ENCODE results near the gene NKIRAS1.
A peak's percentile ranks its signal among the peaks of the same experiment; 100 is the strongest.

The NKIRAS1 gene

GRCh38 chr3:23940775-23941174 lies 24.0 kb upstream of the NKIRAS1 start:
- no peak overlapping the region for H3K4me3 ChIP-seq (replicated peaks; ENCODE audit: insufficient read depth, low read length)
- H3K27me3 ChIP-seq (ENCODE audit: insufficient read depth, poor library complexity, severe bottlenecking) = peaks cover 5% of the 10 kb centered on the region
- TF ChIP-seq REST (IDR thresholded peaks at IDR 0.05; ENCODE audit: insufficient replicate concordance, low read depth) (no peak), POLR2AphosphoS5 (IDR thresholded peaks at IDR 0.05; ENCODE audit: low read depth) (no peak), SPI1 (IDR thresholded peaks at IDR 0.05; ENCODE audit: borderline replicate concordance, low read depth) (no peak), CTCF (IDR thresholded peaks at IDR 0.05; ENCODE audit: insufficient read depth, low read length) (no peak), GABPA (IDR thresholded peaks at IDR 0.05; ENCODE audit: low read depth) (no peak)
- DNase-seq (ENCODE audit: low read depth in 1 of 2, low spot score in 1 of 2) = no peak
- H3K27ac ChIP-seq (replicated peaks) = no peak overlapping the region

- TF ChIP-seq GABPA (IDR thresholded peaks at IDR 0.05; ENCODE audit: low read depth) (no peak), REST (IDR thresholded peaks at IDR 0.05; ENCODE audit: insufficient replicate concordance, low read depth) (no peak), SPI1 (IDR thresholded peaks at IDR 0.05; ENCODE audit: borderline replicate concordance, low read depth) (peak; percentile 70; the same call in 1 of the 2 replicates)
- Histone ChIP-seq H3K4me3 (replicated peaks; ENCODE audit: insufficient read depth, low read length) (no peak overlapping the region), H3K27me3 (ENCODE audit: insufficient read depth, poor library complexity, severe bottlenecking) (no peaks in the 10 kb centered on the region), H3K27ac (replicated peaks) (no peak overlapping the region)
- peak in 1 of 2 experiments; percentile 36 for DNase-seq (ENCODE audit: low read depth in 1 of 2, low spot score in 1 of 2)
These were observed 21.9 kb upstream of the NKIRAS1 start for GRCh38 chr3:23938688-23939087.

GRCh38 chr3:23937296-23937695 lies 20.5 kb upstream of the NKIRAS1 start:
- H3K27me3 ChIP-seq (ENCODE audit: insufficient read depth, poor library complexity, severe bottlenecking) = no peaks in the 10 kb centered on the region
- TF ChIP-seq CTCF (IDR thresholded peaks at IDR 0.05; ENCODE audit: insufficient read depth, low read length) = no peak
- no peak for TF ChIP-seq GABPA (IDR thresholded peaks at IDR 0.05; ENCODE audit: low read depth)
- TF ChIP-seq REST (IDR thresholded peaks at IDR 0.05; ENCODE audit: insufficient replicate concordance, low read depth) = no peak
- no peak for TF ChIP-seq POLR2AphosphoS5 (IDR thresholded peaks at IDR 0.05; ENCODE audit: low read depth)
- no peak for TF ChIP-seq SPI1 (IDR thresholded peaks at IDR 0.05; ENCODE audit: borderline replicate concordance, low read depth)
- H3K27ac ChIP-seq (replicated peaks) = no peak overlapping the region
- no peak for DNase-seq (ENCODE audit: low read depth in 1 of 2, low spot score in 1 of 2)
- no peak overlapping the region for H3K4me3 ChIP-seq (replicated peaks; ENCODE audit: insufficient read depth, low read length)
